CD1c-positive myeloid dendritic cell (primary cell): ENCODE data around the gene ALDH9A1.
"Not testable (repeated sequence)": the region's sequence is repeated elsewhere in the genome, so short reads cannot be mapped to it uniquely, and the experiment has no call there.

ENCODE experiments used
- DNase-seq: peaks from one replicate; pipeline ENCODE4 v3.0.0-alpha.2; 2016; ENCODE audit errors: extremely low spot score

ALDH9A1 gene

DNA sequence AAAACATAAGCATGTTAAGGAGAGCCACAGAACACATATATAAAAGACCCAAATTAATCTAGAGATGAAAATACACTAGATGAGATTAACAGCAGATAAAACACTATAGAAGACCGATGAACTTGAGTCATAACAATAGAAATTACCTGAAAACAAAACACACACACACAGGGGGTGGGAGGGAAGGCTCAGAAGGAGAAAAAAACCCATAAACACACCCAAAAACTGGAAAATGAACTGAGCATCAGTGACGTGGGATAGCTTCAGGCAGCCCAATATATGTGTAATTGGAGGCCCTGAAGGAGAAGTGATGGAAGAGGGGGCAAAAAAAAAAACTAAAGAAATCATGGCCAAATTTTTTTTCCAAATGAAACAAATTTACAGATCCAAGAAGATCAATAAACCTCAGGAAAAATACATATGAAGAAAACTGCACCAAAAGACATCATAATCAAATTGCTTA lies 11.4 kb downstream of the ALDH9A1 start:
- no peak for DNase-seq

DNA sequence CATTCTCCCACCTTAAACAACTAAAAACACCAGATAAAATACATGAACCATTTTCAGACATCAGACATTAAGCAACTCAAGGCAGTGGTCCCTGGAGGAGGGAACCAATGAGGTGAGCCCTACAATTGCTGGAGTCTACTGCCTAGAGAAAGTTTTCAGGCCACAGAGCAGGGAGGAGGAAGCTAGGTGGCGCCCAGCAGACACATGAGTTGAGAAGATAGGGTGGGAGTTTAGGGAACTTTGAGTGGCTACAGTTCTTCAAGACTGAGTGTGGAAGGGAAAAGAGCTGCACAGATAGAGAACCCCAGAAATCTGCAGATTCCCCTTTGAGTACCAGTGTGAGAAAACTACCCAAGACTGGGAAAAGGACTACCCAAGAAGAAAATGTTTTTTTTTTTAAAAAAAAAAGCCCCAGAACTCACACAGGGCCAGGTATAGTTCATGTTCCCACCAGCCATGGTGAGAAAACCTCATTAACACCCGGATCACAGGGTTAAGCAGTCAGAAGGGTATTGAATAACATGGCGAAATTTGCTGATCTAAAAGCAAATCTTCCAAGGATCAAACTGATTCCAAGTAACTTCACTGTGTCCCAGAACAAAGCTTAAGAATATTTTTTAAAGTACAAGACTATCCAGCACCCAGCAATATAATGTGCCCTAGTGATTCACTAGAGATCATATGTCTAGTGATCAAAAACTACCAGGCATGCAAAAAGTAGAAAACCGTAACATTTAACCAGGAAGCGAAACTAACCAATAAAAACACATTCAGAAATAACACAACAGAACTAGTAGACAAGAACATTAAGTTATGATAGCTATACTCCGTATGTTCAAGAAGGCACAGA lies 12.0 kb downstream of the ALDH9A1 start:
- DNase-seq = peak; percentile 54

DNA sequence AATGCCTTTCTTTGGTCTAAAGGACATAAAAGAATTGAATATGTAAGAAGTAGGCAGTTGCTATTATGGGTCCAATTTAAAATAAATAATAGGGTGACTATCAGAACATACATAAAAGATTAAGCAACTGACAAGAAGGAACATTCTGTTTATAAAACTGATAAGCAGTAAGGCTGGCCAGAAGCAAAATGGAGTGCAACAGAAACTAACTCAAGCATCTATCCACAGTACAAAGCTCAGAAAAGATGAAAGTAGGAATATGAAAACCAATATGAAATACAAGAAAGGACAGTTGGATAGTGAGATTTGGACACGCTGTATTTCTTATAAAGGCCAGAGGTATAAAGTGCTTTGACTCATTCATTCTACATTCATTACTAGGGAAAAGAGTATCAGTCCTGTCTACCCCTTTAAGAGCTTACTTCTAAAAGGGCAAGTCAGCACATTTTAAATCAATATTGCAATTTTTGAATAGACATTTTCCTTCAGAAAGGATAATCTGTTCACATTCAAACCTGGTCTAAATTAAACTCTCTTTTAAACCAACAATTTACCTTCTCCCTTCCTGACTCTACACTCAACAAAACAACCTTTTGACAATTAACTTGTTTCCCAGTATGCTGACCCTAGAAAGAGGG lies 14.4 kb downstream of the ALDH9A1 start:
- no peak for DNase-seq

DNA sequence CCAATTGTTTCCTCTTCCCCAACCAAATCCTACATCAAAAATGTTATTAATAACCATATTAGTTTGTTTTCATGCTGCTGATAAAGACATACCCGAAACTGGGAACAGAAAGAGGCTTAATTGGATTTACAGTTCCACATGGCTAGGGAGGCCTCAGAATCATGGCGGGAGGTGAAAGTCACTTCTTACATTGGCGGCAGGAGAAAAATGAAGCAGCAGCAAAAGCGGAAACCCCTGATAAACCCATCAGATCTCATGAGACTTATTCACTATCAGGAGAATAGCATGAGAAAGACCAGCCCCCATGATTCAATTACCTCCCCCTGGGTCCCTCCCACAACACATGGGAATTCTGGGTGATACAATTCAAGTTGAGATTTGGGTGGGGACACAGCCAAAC lies 17.6 kb downstream of the ALDH9A1 start:
- DNase-seq = not testable (repeated sequence)

DNA sequence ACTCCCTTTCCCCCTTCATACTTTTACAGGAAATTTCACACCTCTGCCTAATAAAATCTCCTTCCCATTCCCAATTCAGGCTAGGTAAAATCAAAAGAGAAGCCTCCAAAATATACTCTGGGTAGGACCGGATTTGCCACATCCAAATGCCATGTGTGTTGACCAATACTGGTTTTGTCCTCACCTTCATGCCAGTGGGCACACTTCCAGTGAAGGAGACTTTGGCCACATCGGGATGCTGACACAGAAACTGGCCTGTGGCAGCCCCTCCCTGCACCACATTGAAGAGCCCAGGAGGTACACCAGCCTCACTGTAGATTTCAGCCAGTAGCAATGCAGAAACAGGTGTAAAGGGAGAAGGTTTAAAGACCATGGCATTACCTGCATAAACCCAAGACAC lies 18.1 kb downstream of the ALDH9A1 start:
- DNase-seq = no peak

DNA sequence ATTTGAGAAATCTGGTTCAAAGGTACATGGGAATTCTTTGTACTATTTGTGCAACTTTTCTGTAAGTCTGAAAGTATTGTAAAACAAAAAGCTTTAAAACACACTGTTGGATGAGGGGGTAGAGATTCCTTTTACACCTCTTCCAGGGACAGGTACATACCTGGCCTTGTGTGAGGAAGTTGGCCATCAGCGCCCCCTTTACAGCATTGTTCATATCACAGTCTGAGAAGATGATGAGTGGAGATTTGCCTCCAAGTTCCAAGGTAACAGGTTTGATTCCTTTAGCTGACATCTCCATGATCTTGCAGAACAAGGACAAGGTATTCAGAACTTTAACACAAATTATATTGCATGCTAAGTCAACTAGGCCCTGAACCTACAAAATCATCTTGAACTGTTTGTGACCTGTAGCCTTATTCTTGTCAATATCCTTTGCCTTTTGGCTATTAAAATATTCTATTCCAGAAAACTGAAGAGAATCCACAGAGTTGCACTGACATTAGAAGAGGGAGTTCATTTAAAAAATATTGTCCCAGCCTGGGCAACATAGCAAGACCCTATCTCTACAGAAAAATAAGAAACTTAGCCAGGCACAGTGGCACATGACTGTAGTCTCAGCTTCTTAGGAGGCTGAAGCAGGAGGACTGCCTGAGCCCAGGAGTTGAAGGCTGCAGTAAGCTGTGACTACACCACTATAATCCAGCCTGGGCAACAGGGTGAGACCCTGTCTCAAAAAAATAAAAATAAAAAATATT lies 18.9 kb downstream of the ALDH9A1 start:
- no peak for DNase-seq

DNA sequence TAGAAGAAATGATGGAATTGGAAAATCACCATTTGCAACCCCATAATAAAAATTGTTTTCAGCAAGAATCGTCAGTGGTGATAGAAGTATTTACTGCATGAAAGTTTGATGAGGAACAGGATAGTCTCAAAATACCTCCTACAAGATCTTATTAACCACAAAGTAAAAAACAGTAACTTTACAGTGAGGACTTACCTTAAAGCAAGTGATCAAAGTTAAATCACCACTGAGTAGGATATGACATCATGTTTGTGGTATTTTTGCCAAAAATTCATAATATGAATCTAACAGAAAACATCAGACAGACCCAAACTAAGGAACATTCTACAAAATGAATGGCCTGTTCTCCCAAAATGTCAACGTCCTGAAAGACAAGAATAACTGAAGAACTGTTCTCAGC lies 19.9 kb downstream of the ALDH9A1 start:
- DNase-seq = no peak

DNA sequence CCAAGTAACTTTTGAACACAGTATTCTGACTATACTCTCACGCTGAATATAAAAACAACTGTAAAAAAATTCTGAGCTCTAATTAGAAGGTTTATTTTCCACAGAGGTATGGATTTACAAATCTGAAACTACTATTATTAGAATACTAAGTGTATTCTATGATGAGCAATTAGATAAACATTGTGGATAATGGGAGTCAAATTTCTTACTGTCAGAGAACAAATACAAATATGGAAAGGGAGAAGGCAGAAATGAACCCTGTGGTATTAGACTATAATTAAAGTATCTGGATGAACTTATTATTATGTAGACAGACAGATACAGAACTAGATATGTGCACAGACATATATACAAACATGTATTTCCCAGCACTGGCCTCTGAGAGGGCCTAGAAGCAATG lies 22.6 kb downstream of the ALDH9A1 start:
- no peak for DNase-seq

DNA sequence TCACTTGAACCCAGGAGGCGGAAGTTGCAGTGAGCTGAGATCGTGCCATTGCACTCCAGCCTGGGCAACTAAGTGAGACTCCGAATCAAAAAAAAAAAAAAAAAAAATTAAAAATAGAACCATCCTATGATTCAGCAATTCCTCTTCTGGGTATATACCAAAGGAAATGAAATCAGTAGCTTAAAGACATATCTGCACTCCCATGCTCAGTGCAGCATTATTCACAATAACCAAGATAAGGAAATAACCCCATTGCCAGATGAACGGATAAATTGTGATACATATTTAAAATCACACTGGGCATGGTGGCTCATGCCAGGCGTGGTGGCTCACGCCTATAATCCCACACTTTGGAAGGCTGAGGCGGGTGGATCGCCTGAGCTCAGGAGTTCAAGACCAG lies 23.8 kb downstream of the ALDH9A1 start:
- DNase-seq = no peak

- no peak for DNase-seq
Observed at GRCh38 chr1:165671526-165671925, 26.8 kb downstream of the ALDH9A1 start.

GRCh38 chr1:165668184-165668583 lies 30.2 kb downstream of the ALDH9A1 start:
- no peak for DNase-seq

DNA sequence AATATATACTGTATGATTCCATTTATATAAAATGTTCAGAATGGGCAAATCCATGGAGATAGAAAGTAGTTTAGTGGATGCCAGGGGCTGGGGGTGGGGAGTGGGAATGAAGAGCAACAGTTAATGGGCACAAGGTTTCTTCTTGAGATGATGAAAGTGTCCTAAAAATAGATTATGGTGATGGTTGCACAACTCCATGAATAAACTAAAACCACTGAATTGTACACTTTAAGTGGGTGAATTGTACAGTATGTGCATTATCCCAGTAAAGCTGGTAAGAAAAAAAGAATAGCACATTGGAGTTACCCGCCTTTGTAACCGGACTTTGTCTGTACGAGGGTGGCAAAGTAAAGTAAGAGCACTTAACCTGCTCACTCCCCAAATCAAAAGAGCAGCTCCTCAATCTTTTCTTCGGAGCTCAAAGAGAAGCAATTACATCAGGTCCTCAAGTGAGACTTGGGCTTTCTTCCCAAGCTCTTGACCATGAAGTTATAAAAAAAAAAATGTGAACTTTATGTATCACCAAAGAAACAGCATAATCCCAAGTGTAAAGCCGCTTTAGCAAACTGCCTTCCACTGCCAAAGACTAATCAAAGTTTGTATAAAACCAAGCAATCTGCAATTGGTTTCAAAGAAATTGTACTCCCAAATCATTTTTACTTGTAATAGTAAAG lies 32.1 kb downstream of the ALDH9A1 start:
- DNase-seq = no peak

GRCh38 chr1:165662186-165662585 lies 36.2 kb downstream of the ALDH9A1 start:
- no peak for DNase-seq

DNA sequence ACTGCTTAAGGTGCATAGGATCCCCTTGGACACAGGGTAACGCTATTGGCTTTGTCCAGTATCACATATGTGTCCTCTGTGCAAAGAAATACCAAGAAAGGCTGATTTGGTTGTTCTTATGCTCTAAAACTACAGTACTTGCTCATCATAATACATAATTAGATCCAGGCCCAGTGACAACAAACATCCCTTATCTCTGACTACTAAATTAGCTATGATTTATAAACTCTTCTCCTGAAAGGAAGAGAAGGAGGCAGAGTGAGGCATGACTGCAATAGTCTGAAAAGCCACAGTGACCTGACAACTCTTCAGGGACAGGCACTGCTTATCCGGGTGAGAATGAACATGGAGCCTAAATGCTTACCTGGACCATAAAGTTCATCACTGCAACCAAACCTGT lies 36.7 kb downstream of the ALDH9A1 start:
- DNase-seq = no peak

GRCh38 chr1:165659581-165659895 lies 38.8 kb downstream of the ALDH9A1 start:
- no peak for DNase-seq

DNA sequence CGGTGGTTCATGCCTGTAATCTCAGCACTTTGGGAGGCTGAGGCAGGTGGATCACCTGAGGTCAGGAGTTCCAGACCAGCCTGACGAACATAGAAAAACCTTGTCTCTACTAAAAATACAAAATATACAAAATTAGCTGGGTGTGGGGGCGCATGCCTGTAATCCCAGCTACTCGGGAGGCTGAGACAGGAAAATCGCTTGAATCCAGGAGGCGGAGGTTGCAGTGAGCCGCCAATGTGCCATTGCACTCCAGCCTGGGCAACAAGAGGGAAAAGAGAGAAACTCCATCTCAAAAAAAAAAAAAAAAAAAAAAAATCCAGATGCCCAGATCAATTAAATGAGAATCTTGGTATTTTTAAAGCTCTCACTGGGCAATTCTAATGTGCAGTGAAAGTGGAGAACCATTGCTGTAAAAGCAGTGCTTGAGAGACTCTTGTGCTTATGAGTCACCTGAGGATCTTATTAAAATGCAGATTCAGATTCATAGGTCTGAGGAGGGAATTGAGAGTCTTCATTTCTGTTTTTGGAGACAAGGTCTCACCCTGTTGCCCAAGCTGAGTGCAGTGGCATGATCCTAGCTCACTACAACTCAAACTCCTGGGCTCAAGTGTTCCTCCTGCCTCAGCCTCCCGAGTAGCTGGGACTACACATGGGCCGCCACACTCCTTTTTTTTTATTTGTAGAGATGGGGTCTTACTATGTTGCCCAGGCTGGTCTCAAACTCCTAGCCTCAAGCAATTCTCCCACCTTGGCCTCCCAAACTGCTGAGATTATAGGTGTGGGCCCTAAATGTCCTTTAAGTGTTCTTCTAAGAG lies 39.4 kb downstream of the ALDH9A1 start:
- DNase-seq = not testable (repeated sequence)

DNA sequence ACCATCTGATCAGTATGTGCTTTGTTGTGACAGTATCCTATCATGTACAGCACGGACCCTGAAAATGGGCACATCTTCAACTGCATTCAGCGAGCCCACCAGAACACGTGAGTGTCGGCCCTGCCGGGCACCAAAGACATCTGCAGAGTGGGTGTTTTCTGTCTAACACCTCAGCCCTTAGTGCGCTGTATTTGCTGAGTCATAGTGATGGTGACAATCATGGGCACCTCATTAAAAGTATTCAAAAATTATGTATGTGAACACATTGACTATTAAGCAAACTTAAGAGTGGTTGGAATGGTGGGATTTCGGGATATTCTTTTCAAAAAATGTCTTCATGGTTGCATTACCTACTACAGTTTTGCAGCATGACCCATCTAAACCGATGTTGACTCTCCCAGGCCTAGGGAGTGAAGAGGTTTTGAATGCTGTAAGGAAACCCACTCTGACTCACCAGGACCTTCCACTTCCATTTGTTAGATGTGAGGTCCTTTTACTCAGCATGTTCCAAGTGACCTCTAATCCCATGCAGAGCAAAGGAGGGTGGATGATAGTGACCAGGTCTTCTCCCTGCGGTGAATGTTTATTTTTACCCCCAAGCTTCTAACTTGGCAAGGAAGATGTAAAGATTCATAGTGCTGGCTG lies 47.3 kb downstream of the ALDH9A1 start:
- no peak for DNase-seq

DNA sequence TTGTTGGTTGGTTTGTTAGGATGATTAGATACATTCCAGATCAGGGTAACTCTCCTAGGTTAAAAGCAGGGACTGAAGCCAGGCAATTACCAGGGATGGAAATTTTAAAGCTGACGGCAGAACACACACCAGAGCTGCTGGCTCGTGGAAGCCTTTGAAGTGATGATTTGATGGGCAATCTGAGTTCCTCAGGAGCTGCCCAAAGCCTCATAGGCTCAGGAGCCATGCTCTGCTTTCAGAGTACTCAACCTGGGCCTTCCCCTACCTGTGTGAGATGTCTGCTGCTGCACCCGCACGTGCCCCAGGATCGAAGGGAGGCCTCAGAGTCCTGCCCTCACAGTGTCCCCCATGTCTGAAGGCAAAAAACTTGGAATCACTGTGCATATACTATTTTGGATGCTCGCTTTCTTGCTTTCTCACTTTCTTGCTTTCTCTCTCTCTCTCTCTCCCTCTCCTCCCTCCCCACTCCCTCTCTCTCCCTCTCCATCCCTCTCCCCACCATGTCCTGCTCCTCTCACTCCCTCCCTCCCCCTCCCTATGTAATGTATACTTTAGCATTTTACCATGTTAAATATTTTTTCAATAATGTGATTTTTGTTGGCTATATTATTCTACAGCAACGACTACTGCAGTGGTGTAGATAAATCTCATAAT lies 49.3 kb downstream of the ALDH9A1 start:
- no peak for DNase-seq

- no peak for DNase-seq
Observed at GRCh38 chr1:165647970-165648369, 50.4 kb downstream of the ALDH9A1 start.

GRCh38 chr1:165647517-165647916 lies 50.8 kb downstream of the ALDH9A1 start:
- no peak for DNase-seq
